C4-2B (cell line): ENCODE results near the gene KAT14.
"Not testable (repeated sequence)": the region's sequence is repeated elsewhere in the genome, so short reads cannot be mapped to it uniquely, and the experiment has no call there.

Experiments
- H3K27ac ChIP-seq: fragments of 450-650 bp; 2 replicates; pipeline ENCODE4 v1.5.1; 2017
- ZFX ChIP-seq: fragments of 450-650 bp; IDR thresholded peaks from 2 replicates; pipeline ENCODE4 v1.6.1; 2017
- TF ChIP-seq, protein P1 (sequence below): fragments of 450-650 bp; conservative IDR thresholded peaks from 2 replicates; pipeline ENCODE4 v1.5.1; 2017; ENCODE audit warnings: mild to moderate bottlenecking

KAT14 gene

DNA sequence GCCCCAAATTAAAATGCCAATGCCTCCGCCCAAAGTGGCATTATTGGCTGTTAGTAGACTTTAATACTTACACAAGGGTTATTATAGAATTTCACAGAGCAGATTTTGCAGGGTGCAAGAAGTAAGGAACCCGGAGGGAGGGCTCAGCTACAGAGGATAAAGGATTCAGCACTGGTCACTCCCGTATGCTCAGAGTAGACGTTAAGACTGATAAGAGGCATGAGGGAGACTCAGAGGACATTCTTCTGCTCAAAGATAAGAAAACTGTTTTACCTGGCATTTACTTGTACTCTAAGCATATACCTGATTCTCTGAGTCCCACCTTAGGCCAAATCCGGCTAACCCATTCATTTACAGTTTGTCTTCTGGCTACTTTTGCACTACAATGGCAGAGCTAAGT, 43.5 kb upstream of the KAT14 start:
- H3K27ac ChIP-seq, result no peak overlapping the region
- TF ChIP-seq ZFX, result no peak
- TF ChIP-seq, protein P1, sequence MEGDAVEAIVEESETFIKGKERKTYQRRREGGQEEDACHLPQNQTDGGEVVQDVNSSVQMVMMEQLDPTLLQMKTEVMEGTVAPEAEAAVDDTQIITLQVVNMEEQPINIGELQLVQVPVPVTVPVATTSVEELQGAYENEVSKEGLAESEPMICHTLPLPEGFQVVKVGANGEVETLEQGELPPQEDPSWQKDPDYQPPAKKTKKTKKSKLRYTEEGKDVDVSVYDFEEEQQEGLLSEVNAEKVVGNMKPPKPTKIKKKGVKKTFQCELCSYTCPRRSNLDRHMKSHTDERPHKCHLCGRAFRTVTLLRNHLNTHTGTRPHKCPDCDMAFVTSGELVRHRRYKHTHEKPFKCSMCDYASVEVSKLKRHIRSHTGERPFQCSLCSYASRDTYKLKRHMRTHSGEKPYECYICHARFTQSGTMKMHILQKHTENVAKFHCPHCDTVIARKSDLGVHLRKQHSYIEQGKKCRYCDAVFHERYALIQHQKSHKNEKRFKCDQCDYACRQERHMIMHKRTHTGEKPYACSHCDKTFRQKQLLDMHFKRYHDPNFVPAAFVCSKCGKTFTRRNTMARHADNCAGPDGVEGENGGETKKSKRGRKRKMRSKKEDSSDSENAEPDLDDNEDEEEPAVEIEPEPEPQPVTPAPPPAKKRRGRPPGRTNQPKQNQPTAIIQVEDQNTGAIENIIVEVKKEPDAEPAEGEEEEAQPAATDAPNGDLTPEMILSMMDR, result no peak

DNA sequence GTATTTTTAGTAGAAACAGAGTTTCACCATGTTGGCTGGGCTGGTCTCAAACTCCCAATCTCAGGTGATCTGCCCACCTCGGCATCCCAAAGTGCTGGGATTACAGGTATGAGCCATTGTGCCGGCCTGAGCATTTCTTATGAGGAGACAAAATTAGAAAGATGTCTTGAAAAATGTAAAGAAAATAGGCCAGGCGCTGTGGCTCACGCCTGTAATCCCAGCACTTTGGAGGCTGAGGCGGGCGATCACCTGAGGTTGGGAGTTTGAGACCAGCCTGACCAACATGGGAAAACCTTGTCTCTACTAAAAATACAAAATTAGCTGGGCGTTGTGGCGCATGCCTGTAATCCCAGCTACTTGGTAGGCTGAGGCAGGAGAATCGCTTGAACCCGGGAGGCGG, 37.1 kb upstream of the KAT14 start:
- H3K27ac ChIP-seq, result not testable (repeated sequence)

DNA sequence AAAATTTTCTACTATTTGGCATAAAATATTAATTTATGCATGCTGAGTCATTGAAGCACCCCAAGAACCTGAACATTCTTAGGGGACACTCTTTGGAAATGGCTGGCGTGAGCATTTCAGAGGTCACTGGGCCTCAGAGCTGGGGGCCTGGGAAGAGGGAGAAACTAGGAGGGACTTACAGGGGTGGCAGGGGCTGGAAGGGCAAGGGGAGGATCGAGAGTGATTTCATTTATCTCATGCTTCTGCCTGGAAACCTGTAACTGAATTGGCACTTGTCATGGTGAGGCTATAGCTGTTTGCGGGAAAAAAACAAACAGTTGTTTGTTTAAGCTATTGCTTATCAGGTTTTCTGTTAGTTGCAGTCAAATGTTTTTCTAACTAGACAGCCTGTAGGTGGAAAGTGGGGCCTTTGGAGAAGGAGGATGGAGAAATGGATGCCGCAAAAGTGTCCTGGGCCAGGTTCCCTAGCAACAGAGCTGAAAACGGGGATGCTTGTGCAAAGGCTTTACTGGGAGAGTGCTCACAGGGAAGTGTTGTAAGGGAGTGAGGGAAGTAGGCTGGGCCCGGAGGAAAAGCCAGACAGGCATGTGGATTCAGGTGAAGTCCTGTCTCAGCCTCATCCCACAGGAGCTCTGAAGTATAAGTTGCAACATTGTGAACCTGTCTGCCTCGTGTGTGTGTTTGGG, 36.4 kb upstream of the KAT14 start:
- TF ChIP-seq, protein P1, result no peak
- no peak for TF ChIP-seq ZFX
- no peak overlapping the region for H3K27ac ChIP-seq

DNA sequence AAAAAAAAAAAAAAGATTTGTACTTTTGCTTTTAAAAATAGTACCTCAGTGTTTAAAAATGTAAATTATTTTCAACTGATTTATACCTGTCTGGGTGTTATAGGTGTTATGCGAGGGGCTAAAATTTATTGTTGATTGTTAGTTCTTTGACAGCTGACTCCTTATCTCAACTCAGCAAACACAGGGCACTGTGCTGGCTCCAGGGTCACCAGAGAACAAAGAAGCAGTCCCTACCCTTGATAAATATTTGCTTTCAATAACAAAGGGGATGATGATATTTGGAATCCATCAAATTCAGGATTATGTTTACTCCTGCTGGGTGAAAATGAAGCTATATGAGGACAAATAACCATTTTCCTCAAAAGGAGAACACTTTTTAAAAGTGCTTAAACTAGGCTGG, 34.2 kb upstream of the KAT14 start:
- TF ChIP-seq ZFX, result no peak
- no peak overlapping the region for H3K27ac ChIP-seq

DNA sequence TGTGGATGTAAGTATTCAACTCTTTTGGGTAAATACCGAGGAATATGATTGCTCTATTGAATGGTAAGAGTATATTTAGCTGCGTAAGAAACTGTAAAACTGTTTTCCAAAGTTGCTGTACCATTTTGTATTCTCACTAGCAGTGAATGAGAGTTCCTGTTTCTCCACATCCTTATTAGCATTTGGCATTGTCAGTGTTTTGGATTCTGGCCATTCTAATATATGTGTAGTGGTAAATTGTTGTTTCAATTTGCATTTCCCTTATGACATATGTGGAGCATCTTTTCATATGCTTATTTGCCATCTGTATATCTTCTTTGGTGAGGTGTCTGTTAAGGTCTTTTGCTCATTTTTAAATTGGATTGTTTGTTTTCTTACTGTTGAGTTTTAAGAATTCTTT, 29.3 kb upstream of the KAT14 start:
- TF ChIP-seq, protein P1, result no peak
- no peak for TF ChIP-seq ZFX
- no peak overlapping the region for H3K27ac ChIP-seq

DNA sequence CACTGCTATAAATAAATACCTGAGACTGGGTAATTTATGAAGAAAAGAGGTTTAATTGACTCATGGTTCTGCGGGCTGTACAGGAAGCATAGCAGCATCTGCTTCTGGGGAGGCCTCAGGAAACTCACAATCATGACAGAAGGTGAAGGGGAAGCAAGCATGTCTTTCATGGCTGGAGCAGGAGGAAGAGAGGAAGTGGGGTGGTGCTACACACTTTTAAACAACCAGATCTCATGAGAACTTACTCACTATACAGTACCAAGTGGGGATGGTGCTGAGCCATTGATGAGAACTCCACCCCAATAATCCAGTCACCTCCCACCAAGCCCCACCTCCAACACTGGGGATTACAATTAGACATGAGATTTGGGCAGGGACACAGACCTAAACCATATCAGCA, 9.1 kb upstream of the KAT14 start:
- H3K27ac ChIP-seq, result not testable (repeated sequence)

DNA sequence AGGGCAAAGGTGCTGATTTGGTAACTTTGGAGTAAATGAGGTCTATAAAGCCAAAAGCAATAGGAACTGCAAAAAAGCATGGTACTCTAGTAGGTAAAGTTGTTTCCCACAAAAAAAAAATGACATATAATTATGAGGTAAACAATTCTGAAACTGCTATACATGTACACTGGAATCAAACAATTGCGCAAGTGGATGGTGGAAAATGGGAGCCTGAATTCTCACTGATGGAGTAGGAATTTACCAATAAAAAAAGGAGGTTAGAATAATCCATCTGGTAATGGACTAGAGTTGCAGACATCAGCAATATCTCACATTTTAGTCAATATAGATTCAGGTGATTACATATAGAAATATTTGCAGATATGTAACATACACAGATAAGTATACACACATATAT, 5.0 kb upstream of the KAT14 start:
- no peak overlapping the region for H3K27ac ChIP-seq
- TF ChIP-seq, protein P1, result no peak
- TF ChIP-seq ZFX, result no peak

DNA sequence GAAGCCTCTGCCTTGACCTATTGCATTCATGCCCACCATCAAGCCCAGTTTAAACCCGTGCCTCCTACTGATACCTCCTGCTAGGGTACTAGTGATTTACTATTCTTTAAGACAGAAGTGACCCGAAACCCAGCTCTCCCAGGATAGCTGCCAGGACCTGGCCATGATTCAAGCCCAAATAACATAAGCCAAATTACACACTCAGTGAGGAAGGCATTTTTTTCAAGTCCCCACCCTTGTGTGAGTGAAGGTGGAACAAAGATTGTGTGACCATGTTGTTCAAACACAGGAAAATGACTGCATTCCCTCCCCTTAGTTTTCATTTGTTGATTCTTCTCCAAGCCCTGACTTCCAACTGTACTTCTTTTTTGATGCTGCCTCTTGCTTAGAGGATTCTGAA, 3.7 kb upstream of the KAT14 start:
- TF ChIP-seq, protein P1, result no peak
- no peak for TF ChIP-seq ZFX
- no peak overlapping the region for H3K27ac ChIP-seq

DNA sequence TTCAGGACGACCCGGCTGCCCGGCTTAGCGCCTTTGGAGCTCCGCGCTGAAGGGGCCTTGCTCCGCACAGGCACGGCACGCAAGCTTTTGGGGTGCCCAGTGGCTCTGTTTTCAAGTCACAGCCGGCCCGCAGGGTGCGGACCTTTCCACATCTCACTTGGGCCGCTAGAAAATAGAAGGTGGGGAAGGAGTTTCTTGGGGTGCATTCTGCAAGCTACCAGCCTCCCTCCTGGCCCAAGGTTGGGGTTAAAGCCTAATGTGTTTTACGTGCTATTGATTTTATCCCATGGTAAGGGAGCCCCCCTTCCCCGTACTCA, 561 bp downstream of the KAT14 start:
- H3K27ac ChIP-seq, result peak overlapping the region; percentile 91
- peak; percentile 88 for TF ChIP-seq ZFX
- TF ChIP-seq, protein P1, result no peak
